ENCODE data around the gene LONP2. TPM values are rescaled to one million over a fixed set of nuclear protein-coding genes. Genes with fewer than 3 reads are reported as not detected.
A peak's percentile ranks its signal among the peaks of the same experiment; 100 is the strongest.

Gene LONP2
- total and polyA plus RNA-seq, 9 of the 15 experiments (the other 6 are each of a cell fraction or from before 2014, with no cell fraction given), result 8.1 to 41.2 (median 25.6) TPM

DNA sequence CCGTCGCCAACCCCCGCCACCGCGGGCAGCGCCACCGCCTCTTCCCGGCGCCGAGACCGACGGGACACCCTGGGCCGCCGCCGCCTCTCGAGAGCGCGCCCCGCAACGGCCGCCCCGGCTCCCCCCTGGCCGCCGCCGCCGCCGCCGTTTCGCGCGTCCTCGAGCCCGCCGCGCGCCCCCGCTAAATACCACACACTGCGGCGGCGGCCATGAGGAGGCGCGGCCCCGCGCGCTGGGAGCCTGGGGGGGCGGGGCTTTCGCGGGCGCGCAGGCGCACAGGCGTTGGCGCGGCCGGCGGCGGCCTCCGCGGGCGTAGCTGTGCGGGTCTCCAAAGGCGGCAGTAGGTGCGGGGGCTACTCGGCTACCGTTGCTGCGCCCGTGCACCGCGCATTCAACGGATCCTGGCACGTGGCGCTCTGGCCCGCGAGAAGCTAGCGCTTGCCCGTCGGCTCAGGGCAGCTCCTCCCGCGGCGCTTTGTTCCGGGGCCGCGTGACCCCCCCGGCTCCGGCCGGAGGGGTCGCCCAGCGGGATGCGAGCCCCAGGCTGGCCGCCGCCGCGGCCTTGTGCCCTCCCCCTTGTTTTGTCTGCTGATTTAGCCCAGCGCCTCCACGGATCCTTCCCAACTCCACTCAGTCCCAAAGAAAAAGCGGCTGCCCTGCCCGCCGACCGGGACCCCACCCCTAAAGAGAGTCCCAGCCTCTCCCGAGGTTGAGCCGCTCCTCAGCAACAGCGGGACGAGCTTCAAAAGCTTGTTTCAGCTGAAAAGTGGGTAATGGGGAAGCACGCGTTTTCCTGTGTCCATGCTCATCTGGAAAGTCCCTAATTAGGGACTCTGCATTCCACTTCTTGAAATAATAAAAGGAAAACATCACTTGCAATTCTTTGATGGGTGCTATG, 141.4 kb downstream of the LONP2 start, which contains the start of gene SIAH1 (continued):
- no peak for TF ChIP-seq ZNF764 (CRISPR knock-in tag; IDR thresholded peaks at IDR 0.05; ENCODE audit: low read depth)
- TF ChIP-seq ZEB2 (IDR thresholded peaks at IDR 0.05), result no peak
- TF ChIP-seq NCOA2 (IDR thresholded peaks at IDR 0.05; ENCODE audit: partially characterized antibody in 2 of 2), result no peak
- TF ChIP-seq, protein P1, sequence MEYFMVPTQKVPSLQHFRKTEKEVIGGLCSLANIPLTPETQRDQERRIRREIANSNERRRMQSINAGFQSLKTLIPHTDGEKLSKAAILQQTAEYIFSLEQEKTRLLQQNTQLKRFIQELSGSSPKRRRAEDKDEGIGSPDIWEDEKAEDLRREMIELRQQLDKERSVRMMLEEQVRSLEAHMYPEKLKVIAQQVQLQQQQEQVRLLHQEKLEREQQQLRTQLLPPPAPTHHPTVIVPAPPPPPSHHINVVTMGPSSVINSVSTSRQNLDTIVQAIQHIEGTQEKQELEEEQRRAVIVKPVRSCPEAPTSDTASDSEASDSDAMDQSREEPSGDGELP (CRISPR knock-in tag; IDR thresholded peaks at IDR 0.05; ENCODE audit: borderline replicate concordance), result 0 out of 2 replicates have a peak, but pooled peaks have one; percentile 37
- no peak for TF ChIP-seq ZNF609 (CRISPR knock-in tag; IDR thresholded peaks at IDR 0.05; ENCODE audit: borderline replicate concordance)
- no peak for TF ChIP-seq NFIC (IDR thresholded peaks at IDR 0.05)
- no peak for TF ChIP-seq ATF4 (CRISPR knock-in tag; IDR thresholded peaks at IDR 0.05)
- peak; percentile 84 for TF ChIP-seq ZNF197 (CRISPR knock-in tag; IDR thresholded peaks at IDR 0.05; ENCODE audit: low read depth)
- no peak for TF ChIP-seq CBFB (CRISPR knock-in tag; IDR thresholded peaks at IDR 0.05)
- no peak for TF ChIP-seq CHCHD3 (CRISPR knock-in tag; IDR thresholded peaks at IDR 0.05)
- TF ChIP-seq HSF4 (CRISPR knock-in tag; IDR thresholded peaks at IDR 0.05; ENCODE audit: borderline replicate concordance), result no peak
- no peak for TF ChIP-seq IFI16 (CRISPR knock-in tag; IDR thresholded peaks at IDR 0.05)
- no peak for TF ChIP-seq RBM22 (IDR thresholded peaks at IDR 0.05; ENCODE audit: low read depth, low read length, poor library complexity, severe bottlenecking)
- TF ChIP-seq, protein P2, sequence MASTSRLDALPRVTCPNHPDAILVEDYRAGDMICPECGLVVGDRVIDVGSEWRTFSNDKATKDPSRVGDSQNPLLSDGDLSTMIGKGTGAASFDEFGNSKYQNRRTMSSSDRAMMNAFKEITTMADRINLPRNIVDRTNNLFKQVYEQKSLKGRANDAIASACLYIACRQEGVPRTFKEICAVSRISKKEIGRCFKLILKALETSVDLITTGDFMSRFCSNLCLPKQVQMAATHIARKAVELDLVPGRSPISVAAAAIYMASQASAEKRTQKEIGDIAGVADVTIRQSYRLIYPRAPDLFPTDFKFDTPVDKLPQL (IDR thresholded peaks at IDR 0.05; ENCODE audit: extremely low read depth, insufficient read length), result no peak
- TF ChIP-seq BCL6 (CRISPR knock-in tag; IDR thresholded peaks at IDR 0.05), result no peak
- TF ChIP-seq POLR2G (IDR thresholded peaks at IDR 0.05; ENCODE audit: low read depth, low read length), result peak; percentile 90
- TF ChIP-seq, protein P3, sequence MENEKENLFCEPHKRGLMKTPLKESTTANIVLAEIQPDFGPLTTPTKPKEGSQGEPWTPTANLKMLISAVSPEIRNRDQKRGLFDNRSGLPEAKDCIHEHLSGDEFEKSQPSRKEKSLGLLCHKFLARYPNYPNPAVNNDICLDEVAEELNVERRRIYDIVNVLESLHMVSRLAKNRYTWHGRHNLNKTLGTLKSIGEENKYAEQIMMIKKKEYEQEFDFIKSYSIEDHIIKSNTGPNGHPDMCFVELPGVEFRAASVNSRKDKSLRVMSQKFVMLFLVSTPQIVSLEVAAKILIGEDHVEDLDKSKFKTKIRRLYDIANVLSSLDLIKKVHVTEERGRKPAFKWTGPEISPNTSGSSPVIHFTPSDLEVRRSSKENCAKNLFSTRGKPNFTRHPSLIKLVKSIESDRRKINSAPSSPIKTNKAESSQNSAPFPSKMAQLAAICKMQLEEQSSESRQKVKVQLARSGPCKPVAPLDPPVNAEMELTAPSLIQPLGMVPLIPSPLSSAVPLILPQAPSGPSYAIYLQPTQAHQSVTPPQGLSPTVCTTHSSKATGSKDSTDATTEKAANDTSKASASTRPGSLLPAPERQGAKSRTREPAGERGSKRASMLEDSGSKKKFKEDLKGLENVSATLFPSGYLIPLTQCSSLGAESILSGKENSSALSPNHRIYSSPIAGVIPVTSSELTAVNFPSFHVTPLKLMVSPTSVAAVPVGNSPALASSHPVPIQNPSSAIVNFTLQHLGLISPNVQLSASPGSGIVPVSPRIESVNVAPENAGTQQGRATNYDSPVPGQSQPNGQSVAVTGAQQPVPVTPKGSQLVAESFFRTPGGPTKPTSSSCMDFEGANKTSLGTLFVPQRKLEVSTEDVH (IDR thresholded peaks at IDR 0.05; ENCODE audit: low read depth, partially characterized antibody), result no peak
